HepG2 (cell line): Measurements from ENCODE around the gene FAM171A2. TPM values are rescaled to one million over a fixed set of nuclear protein-coding genes. Genes with fewer than 3 reads are reported as not detected.

Experiments used
- ESRRA ChIP-seq: sonication (generic); formaldehyde crosslinking; IDR thresholded peaks from 2 replicates; pipeline ENCODE4 v1.5.1; 2020; ENCODE audit warnings: mild to moderate bottlenecking, low read depth, missing genetic modification reagents
- FLYWCH1 ChIP-seq: sonication (generic); formaldehyde crosslinking; IDR thresholded peaks from 2 replicates; pipeline ENCODE4 v1.8.1; 2023; ENCODE audit warnings: mild to moderate bottlenecking, missing genetic modification reagents
- FOXC1 ChIP-seq: sonication (generic); formaldehyde crosslinking; IDR thresholded peaks from 2 replicates; pipeline ENCODE4 v1.8.0; 2022; ENCODE audit warnings: mild to moderate bottlenecking, missing genetic modification reagents, borderline replicate concordance
- HDAC2 ChIP-seq: sonication (generic); formaldehyde crosslinking; IDR thresholded peaks from 2 replicates; pipeline ENCODE4 v1.4.0; 2020; ENCODE audit warnings: missing genetic modification reagents
- HIVEP1 ChIP-seq: sonication (generic); formaldehyde crosslinking; IDR thresholded peaks from 2 replicates; pipeline ENCODE4 v1.4.0; 2020; ENCODE audit warnings: mild to moderate bottlenecking, missing genetic modification reagents
- HNRNPK ChIP-seq: fragments of 200-400 bp; formaldehyde crosslinking; IDR thresholded peaks from 2 replicates; pipeline ENCODE4 v1.6.1; 2018; ENCODE audit warnings: low read length, low read depth, moderate library complexity, mild to moderate bottlenecking; ENCODE audit not compliant: poor library complexity, severe bottlenecking
- IKZF4 ChIP-seq: sonication (generic); formaldehyde crosslinking; IDR thresholded peaks from 2 replicates; pipeline ENCODE4 v1.5.1; 2020; ENCODE audit warnings: borderline replicate concordance, mild to moderate bottlenecking, low read depth, missing genetic modification reagents; ENCODE audit errors: not compliant biosample characterization
- ISL2 ChIP-seq: sonication (generic); formaldehyde crosslinking; IDR thresholded peaks from 2 replicates; pipeline ENCODE4 v1.5.0; 2020; ENCODE audit warnings: missing genetic modification reagents
- KAT7 ChIP-seq: IDR thresholded peaks from 2 replicates; pipeline ENCODE4 v1.6.1; 2018; ENCODE audit warnings: borderline replicate concordance, missing compliant biosample characterization
- NAIF1 ChIP-seq: sonication (generic); formaldehyde crosslinking; IDR thresholded peaks from 2 replicates; pipeline ENCODE4 v1.5.0; 2020; ENCODE audit warnings: mild to moderate bottlenecking, missing genetic modification reagents, borderline replicate concordance
- PCBP1 ChIP-seq: fragments of 200-400 bp; formaldehyde crosslinking; IDR thresholded peaks from 2 replicates; pipeline ENCODE4 v1.6.1; 2017; ENCODE audit warnings: mild to moderate bottlenecking, low read depth, low read length, borderline replicate concordance
- PPARG ChIP-seq: conservative IDR thresholded peaks from 2 replicates; pipeline ENCODE4 v1.6.1; 2016; ENCODE audit warnings: missing biosample characterization, missing genetic modification reagents
- PRPF4 ChIP-seq: fragments of 200-400 bp; formaldehyde crosslinking; IDR thresholded peaks from 2 replicates; pipeline ENCODE4 v1.6.1; 2016; ENCODE audit warnings: low read length, low read depth; ENCODE audit not compliant: poor library complexity, severe bottlenecking
- PTBP1 ChIP-seq: fragments of 200-400 bp; formaldehyde crosslinking; IDR thresholded peaks from 2 replicates; pipeline ENCODE4 v1.6.1; 2018; ENCODE audit warnings: low read length, low read depth; ENCODE audit not compliant: poor library complexity, severe bottlenecking
- RARA ChIP-seq: IDR thresholded peaks from 2 replicates; pipeline ENCODE4 v1.6.1; 2016; ENCODE audit warnings: missing genetic modification reagents, missing compliant biosample characterization
- RARG ChIP-seq: sonication (generic); formaldehyde crosslinking; IDR thresholded peaks from 2 replicates; pipeline ENCODE4 v1.4.0; 2020; ENCODE audit warnings: low read depth, mild to moderate bottlenecking, missing genetic modification reagents
- ZFP91 ChIP-seq: sonication (generic); formaldehyde crosslinking; IDR thresholded peaks from 2 replicates; pipeline ENCODE4 v1.9.0; 2022; ENCODE audit warnings: missing genetic modification reagents, mild to moderate bottlenecking, borderline replicate concordance
- ZFYVE20 ChIP-seq: sonication (generic); formaldehyde crosslinking; IDR thresholded peaks from 2 replicates; pipeline ENCODE4 v1.8.0; 2023; ENCODE audit warnings: low read depth, mild to moderate bottlenecking, moderate library complexity, missing genetic modification reagents, borderline replicate concordance
- ZMYM3 ChIP-seq: sonication (generic); formaldehyde crosslinking; IDR thresholded peaks from 2 replicates; pipeline ENCODE4 v1.5.1; 2020; ENCODE audit warnings: mild to moderate bottlenecking, missing genetic modification reagents
- ZNF343 ChIP-seq: sonication (generic); formaldehyde crosslinking; IDR thresholded peaks from 2 replicates; pipeline ENCODE4 v1.4.0; 2020; ENCODE audit warnings: mild to moderate bottlenecking, missing genetic modification reagents
- ZNF503 ChIP-seq: sonication (generic); formaldehyde crosslinking; IDR thresholded peaks from 2 replicates; pipeline ENCODE4 v1.4.0; 2020; ENCODE audit warnings: missing genetic modification reagents
- ZNF713 ChIP-seq: sonication (generic); formaldehyde crosslinking; IDR thresholded peaks from 2 replicates; pipeline ENCODE4 v1.4.0; 2020; ENCODE audit warnings: mild to moderate bottlenecking, missing genetic modification reagents
- ZNF770 ChIP-seq: sonication (generic); formaldehyde crosslinking; IDR thresholded peaks from 2 replicates; pipeline ENCODE4 v1.5.0; 2020; ENCODE audit warnings: mild to moderate bottlenecking, missing genetic modification reagents
- ZSCAN25 ChIP-seq: sonication (generic); formaldehyde crosslinking; IDR thresholded peaks from 2 replicates; pipeline ENCODE4 v1.8.0; 2022; ENCODE audit warnings: mild to moderate bottlenecking, missing genetic modification reagents
- polyA plus RNA-seq, 8 experiments: library from polyadenylated mRNA; depleted of rRNA in 3 of 8; stranded (reverse) in 7 of 8; unstranded in 1 of 8; fragments of >200 nt; fragmentation: Illumina TruSeq in 4 of 8; extraction: Trizol in 4 of 8; gene quantifications; 2 replicates each; pipeline versions ENCODE4 v1.2.1 to v1.2.3, GENCODE V29; 2011 to 2016; ENCODE audit warnings: low read depth in 4 of 8, missing spikeins in 1 of 8, mixed read lengths in 1 of 8; ENCODE audit not compliant: insufficient read depth in 1 of 8
- total RNA-seq, 5 experiments: library from RNA; depleted of rRNA; stranded (reverse); fragments of >200 nt; fragmentation: Illumina TruSeq; extraction: Trizol; gene quantifications; 2 replicates each; pipeline ENCODE4 v1.2.3, GENCODE V29; 2016; ENCODE audit warnings: low read depth in 1 of 5

FAM171A2 gene
- total and polyA plus RNA-seq, 2 of the 13 experiments (the other 11 are each of a cell fraction or from before 2014, with no cell fraction given): 1.8 to 3.6 TPM

GRCh38 chr17:44323359-44324091, 40.1 kb downstream of the FAM171A2 start (continued):
- TF ChIP-seq PCBP1 (0 out of 2 replicates have a peak, but pooled peaks have one; percentile 8), PPARG (CRISPR knock-in tag) (no peak), ZNF503 (CRISPR knock-in tag) (no peak), ZNF343 (CRISPR knock-in tag) (no peak), FLYWCH1 (CRISPR knock-in tag) (no peak; the same call in 1 of the 2 replicates), HIVEP1 (CRISPR knock-in tag) (no peak), FOXC1 (CRISPR knock-in tag) (0 out of 2 replicates have a peak, but pooled peaks have one; percentile 65), RARG (CRISPR knock-in tag) (no peak), ZNF713 (CRISPR knock-in tag) (0 out of 2 replicates have a peak, but pooled peaks have one; percentile 7), ZFYVE20 (CRISPR knock-in tag) (0 out of 2 replicates have a peak, but pooled peaks have one; percentile 22), KAT7 (CRISPR knock-in tag) (peak; percentile 20), IKZF4 (peak; percentile 22), ZMYM3 (CRISPR knock-in tag) (peak; percentile 65), ESRRA (0 out of 2 replicates have a peak, but pooled peaks have one; percentile 35), HNRNPK (no peak), PRPF4 (no peak), ZFP91 (CRISPR knock-in tag) (0 out of 2 replicates have a peak, but pooled peaks have one; percentile 54), HDAC2 (no peak), RARA (CRISPR knock-in tag) (peak; percentile 14; the same call in 1 of the 2 replicates), NAIF1 (peak; percentile 69; the same call in 1 of the 2 replicates), ISL2 (no peak), PTBP1 (no peak), ZSCAN25 (CRISPR knock-in tag) (0 out of 2 replicates have a peak, but pooled peaks have one; percentile 40), ZNF770 (CRISPR knock-in tag) (peak; percentile 61; the same call in 1 of the 2 replicates)
